ENCODE results near the gene CAV1. TPM values are rescaled to one million over a fixed set of nuclear protein-coding genes. Genes with fewer than 3 reads are reported as not detected.

The CAV1 gene
- total and polyA plus RNA-seq, 7 donors: 8.8 to 857 (median 328) TPM

DNA sequence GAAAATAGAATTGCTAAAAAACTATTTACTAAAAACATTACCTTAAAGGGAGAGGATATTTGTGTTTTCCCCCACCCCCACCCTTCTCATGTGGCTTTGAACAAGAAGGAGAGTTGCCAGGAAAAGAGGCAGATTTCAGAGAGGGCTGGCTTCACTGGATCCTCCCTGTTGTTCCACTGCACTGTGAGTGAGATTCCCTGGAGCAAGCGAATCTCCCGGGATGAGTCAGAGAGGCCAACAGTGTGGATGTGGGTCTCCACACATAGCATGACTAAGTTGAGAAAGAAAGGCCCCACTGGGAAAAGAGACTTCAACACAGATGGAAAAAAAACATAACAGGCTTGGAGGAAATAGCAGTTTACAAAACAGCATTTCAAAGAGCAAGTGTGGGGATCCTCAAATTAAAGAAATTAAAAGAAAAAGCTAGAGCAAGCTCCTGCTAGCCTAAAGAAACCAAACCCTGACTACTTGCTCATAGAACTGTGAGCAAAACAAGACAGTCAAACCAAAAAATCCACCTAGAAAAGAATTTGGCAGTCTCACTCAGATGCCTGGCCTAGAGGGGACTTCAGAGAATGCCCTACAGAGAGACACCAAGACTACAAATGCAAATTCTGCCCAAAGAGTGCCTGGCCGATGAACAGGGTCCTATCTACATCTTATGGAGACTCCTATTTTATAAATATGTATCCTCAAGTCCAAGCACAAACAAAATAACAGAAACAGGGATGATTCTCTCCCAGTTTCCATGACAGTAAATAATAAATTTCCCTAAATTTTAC lies 3.4 kb downstream of the CAV1 start:
- peaks cover 0 to 60% (median 35%) of the 10 kb centered on the region in 4 donors for H3K4me1 ChIP-seq
- H3K27ac ChIP-seq: peak overlapping the region; percentile 94 to 99 (median 98)
- intact Hi-C loops (cut with DNase I): loop anchor here (5.0 kb wide), 1 partner anchor 279 kb away; no protein-coding TSS in a partner anchor
- peak overlapping the region; percentile 69 to 89 (median 80) for H3K4me3 ChIP-seq
- peak; percentile 88 for DNase-seq
- no peak for TF ChIP-seq POLR2A (IDR thresholded peaks at IDR 0.05)
- TF ChIP-seq EP300 (IDR thresholded peaks at IDR 0.05): no peak
- TF ChIP-seq CTCF (IDR thresholded peaks at IDR 0.05): no peak
- TF ChIP-seq POLR2AphosphoS5 (IDR thresholded peaks at IDR 0.05): peak; percentile 23 to 71 (median 46)
- H3K36me3 ChIP-seq: peaks cover 0 to 32% (median 0%) of the 10 kb centered on the region in 4 donors
- WGBS, 2 donors: 71 to 73% methylated on average over 3 of the region's 3 CpGs
- H3K27me3 ChIP-seq: no peaks in the 10 kb centered on the region
- no peaks in the 10 kb centered on the region for H3K9me3 ChIP-seq

- H3K27ac ChIP-seq: peak overlapping the region; percentile 94 to 99 (median 98)
- no peaks in the 10 kb centered on the region for H3K27me3 ChIP-seq
- peak overlapping the region in 3 of 4 donors; percentile 69 to 89 (median 83) for H3K4me3 ChIP-seq
- WGBS, 2 donors: 68 to 71% methylated on average over 1 of the region's 1 CpG
- no peak for DNase-seq
- H3K36me3 ChIP-seq: peaks cover 0 to 36% (median 0%) of the 10 kb centered on the region in 4 donors
- no peaks in the 10 kb centered on the region for H3K9me3 ChIP-seq
- peaks cover 0 to 59% (median 36%) of the 10 kb centered on the region in 4 donors for H3K4me1 ChIP-seq
- intact Hi-C loops (cut with DNase I): loop anchor here (5.0 kb wide), 1 partner anchor 278 kb away; no protein-coding TSS in a partner anchor
- TF ChIP-seq CTCF (IDR thresholded peaks at IDR 0.05) (no peak), POLR2A (IDR thresholded peaks at IDR 0.05) (no peak), POLR2AphosphoS5 (IDR thresholded peaks at IDR 0.05) (no peak), EP300 (IDR thresholded peaks at IDR 0.05) (no peak)
These were observed 4.4 kb downstream of the CAV1 start for GRCh38 chr7:116529250-116529649.

DNA sequence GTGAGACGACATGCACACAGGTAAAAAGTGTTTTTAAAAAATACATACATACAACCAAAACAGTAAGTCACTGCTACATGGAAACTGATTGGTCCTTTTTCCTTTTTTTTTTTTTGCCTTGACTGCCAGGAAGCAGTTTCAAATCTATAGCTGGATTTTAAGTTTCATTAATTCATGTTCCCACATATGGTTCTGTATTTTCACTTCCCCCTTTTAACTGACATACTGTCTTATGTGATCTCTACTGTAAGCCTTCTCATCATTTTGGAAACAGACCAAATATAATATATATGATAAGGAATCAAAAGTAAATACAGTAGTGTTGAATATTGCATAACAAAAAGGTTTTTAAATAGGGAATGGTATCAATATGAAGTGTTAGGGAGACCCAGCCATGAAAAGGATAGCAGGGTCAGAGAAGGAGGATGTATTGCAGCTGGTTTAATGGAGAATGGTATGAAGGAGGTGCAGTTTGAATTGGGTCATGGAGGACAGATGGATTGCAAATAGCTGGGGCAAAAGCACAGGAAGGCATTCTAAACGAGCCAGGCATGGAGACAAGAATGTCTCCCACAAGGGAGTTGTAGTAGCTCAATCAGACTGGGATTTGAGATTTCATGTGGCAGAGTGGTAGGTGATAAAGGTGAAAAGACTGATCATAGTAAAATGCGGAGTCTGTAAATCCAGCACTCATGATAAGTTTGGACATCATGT lies 5.4 kb downstream of the CAV1 start:
- Histone ChIP-seq H3K27me3 (no peaks in the 10 kb centered on the region), H3K27ac (peak overlapping the region; percentile 1 to 99 (median 96)), H3K4me3 (peak overlapping the region; percentile 1 to 89 (median 76)), H3K9me3 (no peaks in the 10 kb centered on the region), H3K4me1 (peaks cover 0 to 68% (median 45%) of the 10 kb centered on the region in 4 donors), H3K36me3 (peaks cover 0 to 39% (median 0%) of the 10 kb centered on the region in 4 donors)
- 69 to 72% methylated on average over 3 of the region's 3 CpGs for WGBS, 2 donors
- no peak for DNase-seq
- TF ChIP-seq POLR2A (IDR thresholded peaks at IDR 0.05): no peak
- no peak for TF ChIP-seq EP300 (IDR thresholded peaks at IDR 0.05)
- no peak for TF ChIP-seq CTCF (IDR thresholded peaks at IDR 0.05)
- TF ChIP-seq POLR2AphosphoS5 (IDR thresholded peaks at IDR 0.05): no peak
- intact Hi-C loops (cut with DNase I): no loop called here

DNA sequence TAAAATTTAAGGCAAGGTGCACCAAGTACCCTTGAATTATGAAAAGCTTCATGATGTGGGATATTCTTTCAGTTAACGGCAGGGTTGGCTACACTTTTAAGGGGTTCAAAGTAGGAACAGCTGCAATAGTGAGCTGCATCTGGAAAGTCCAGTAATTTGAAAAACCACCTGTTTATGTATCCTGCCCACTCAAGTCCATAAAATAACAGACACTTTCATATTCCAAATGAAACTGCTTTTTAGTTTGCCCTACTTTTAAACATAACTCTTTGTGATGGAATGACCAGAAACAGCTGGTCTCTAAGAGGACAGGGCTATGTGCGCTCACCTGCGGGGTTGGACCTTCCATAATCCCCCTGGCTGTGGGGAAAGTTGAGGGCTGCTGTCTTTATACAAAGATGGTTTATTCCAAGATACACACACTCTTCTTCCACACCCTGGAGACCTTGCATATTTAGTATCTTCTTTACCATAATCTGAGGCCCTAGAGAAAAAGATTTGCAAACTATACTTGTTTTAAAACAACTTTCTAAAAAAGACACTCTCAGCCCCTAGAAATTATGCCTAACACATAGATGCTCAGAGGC lies 7.4 kb downstream of the CAV1 start:
- peak overlapping the region in 3 of 4 donors; percentile 0 to 69 (median 4) for H3K4me3 ChIP-seq
- intact Hi-C loops (cut with DNase I): no loop called here
- TF ChIP-seq POLR2AphosphoS5 (IDR thresholded peaks at IDR 0.05) (no peak), POLR2A (IDR thresholded peaks at IDR 0.05) (no peak), EP300 (IDR thresholded peaks at IDR 0.05) (no peak), CTCF (IDR thresholded peaks at IDR 0.05) (no peak)
- H3K4me1 ChIP-seq: peaks cover 0 to 86% (median 61%) of the 10 kb centered on the region in 4 donors
- peak overlapping the region in 3 of 4 donors; percentile 0 to 97 (median 94) for H3K27ac ChIP-seq
- H3K36me3 ChIP-seq: peaks cover 0 to 52% (median 3%) of the 10 kb centered on the region in 4 donors
- DNase-seq: no peak
- WGBS, 2 donors: 86 to 87% methylated on average over 3 of the region's 3 CpGs
- no peaks in the 10 kb centered on the region for H3K27me3 ChIP-seq
- H3K9me3 ChIP-seq: no peaks in the 10 kb centered on the region
